Activated naive CD8-positive, alpha-beta T cell treated with anti-CD3 and anti-CD28 coated beads, Interleukin-2, amount 10 ng/mL, durations not matched to agents 7 days and 5 days (primary cell): ENCODE results near the gene VDAC1. TPM values are rescaled to one million over a fixed set of nuclear protein-coding genes. Genes with fewer than 3 reads are reported as not detected.
"Not testable (repeated sequence)": the region's sequence is repeated elsewhere in the genome, so short reads cannot be mapped to it uniquely, and the experiment has no call there.

Experiments
- ATAC-seq: fragments of 150-1000 bp; cut with Tn5 transposase; one replicate; pipeline ENCODE4 v1.10.0; 2021; ENCODE audit warnings: low read depth, moderate library complexity
- POLR2A ChIA-PET: fragments of 350-600 bp; sonication (Branson Sonifier 250); formaldehyde crosslinking; loops from one replicate; lab custom pipeline; 2021; ENCODE audit warnings: antibody characterized with exemption; lab: Charles Lee
- DNase-seq: peaks from one replicate; pipeline ENCODE4 v3.0.0; 2021
- H3K27ac Mint-ChIP-seq: one replicate; pipeline ENCODE4 v1.8.0; 2022; ENCODE audit warnings: mild to moderate bottlenecking, mixed read lengths
- H3K27me3 Mint-ChIP-seq: one replicate; pipeline ENCODE4 v1.8.0; 2022; ENCODE audit warnings: mild to moderate bottlenecking, moderate library complexity, mixed read lengths
- H3K36me3 Mint-ChIP-seq: one replicate; pipeline ENCODE4 v1.8.0; 2021; ENCODE audit warnings: mild to moderate bottlenecking, mixed read lengths
- H3K4me1 Mint-ChIP-seq: one replicate; pipeline ENCODE4 v1.8.0; 2021; ENCODE audit warnings: mixed read lengths
- H3K4me3 Mint-ChIP-seq: one replicate; pipeline ENCODE4 v1.8.0; 2022; ENCODE audit warnings: mild to moderate bottlenecking, moderate library complexity, mixed read lengths
- H3K9me3 Mint-ChIP-seq: one replicate; pipeline ENCODE4 v1.8.0; 2021; ENCODE audit warnings: mixed read lengths
- total RNA-seq, 2 experiments: library from RNA; stranded (reverse); gene quantifications; one replicate each; pipeline ENCODE4 v1.2.3, GENCODE V29; 2021

VDAC1 gene
- total RNA-seq, 2 experiments from 2014 or later = 194 to 199 TPM

- H3K9me3 Mint-ChIP-seq = no peaks in the 10 kb centered on the region
- H3K4me1 Mint-ChIP-seq = peaks cover 1% of the 10 kb centered on the region
- DNase-seq (no peak), ATAC-seq (no peak)
- POLR2A ChIA-PET = no interaction called here
- no peak overlapping the region for H3K4me3 Mint-ChIP-seq
- no peaks in the 10 kb centered on the region for H3K27me3 Mint-ChIP-seq
- no peak overlapping the region for H3K27ac Mint-ChIP-seq
- H3K36me3 Mint-ChIP-seq = peaks cover 8% of the 10 kb centered on the region
These were observed 53.8 kb downstream of the VDAC1 start for GRCh38 chr5:133950821-133951612.

DNA sequence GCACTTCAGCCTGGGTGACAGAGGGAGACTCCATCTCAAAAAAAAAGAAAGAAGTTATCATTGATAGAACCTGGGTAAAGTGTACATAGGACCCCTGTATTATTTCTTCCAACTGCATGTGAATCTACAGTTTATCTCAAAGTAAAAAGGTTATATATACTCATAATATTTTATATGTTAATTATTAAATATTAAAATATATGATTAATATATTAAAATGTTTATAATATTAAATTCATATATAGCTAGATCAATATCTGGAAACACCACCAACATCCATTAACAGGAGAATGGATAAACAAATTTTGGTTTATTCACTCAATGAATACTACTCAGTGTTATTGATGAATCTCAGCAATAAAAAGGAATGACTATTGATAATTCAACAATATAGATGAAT lies 56.1 kb downstream of the VDAC1 start:
- Mint-ChIP-seq H3K4me3 (no peak overlapping the region), H3K9me3 (no peaks in the 10 kb centered on the region), H3K36me3 (peaks cover 2% of the 10 kb centered on the region), H3K27me3 (no peaks in the 10 kb centered on the region), H3K27ac (no peak overlapping the region), H3K4me1 (no peaks in the 10 kb centered on the region)
- POLR2A ChIA-PET = no interaction called here
- ATAC-seq (no peak), DNase-seq (no peak)

GRCh38 chr5:133947431-133947841 lies 57.3 kb downstream of the VDAC1 start:
- ATAC-seq (no peak), DNase-seq (no peak)
- no peaks in the 10 kb centered on the region for H3K4me1 Mint-ChIP-seq
- H3K9me3 Mint-ChIP-seq = no peaks in the 10 kb centered on the region
- POLR2A ChIA-PET = interaction anchor here (1.9 kb wide), 1 partner anchor 17 kb away, joined by 6 read pairs; no protein-coding TSS in a partner anchor
- H3K27me3 Mint-ChIP-seq = no peaks in the 10 kb centered on the region
- no peaks in the 10 kb centered on the region for H3K36me3 Mint-ChIP-seq
- H3K4me3 Mint-ChIP-seq = no peak overlapping the region
- H3K27ac Mint-ChIP-seq = no peak overlapping the region

- Mint-ChIP-seq H3K4me3 (no peak overlapping the region), H3K36me3 (no peaks in the 10 kb centered on the region), H3K27me3 (no peaks in the 10 kb centered on the region), H3K9me3 (no peaks in the 10 kb centered on the region), H3K27ac (no peak overlapping the region), H3K4me1 (no peaks in the 10 kb centered on the region)
- DNase-seq (no peak), ATAC-seq (no peak)
- POLR2A ChIA-PET = no interaction called here
These were observed 59.2 kb downstream of the VDAC1 start for GRCh38 chr5:133945568-133945967.

- H3K27me3 Mint-ChIP-seq = no peaks in the 10 kb centered on the region
- DNase-seq (no peak), ATAC-seq (no peak)
- no peaks in the 10 kb centered on the region for H3K9me3 Mint-ChIP-seq
- POLR2A ChIA-PET = no interaction called here
- H3K27ac Mint-ChIP-seq = no peak overlapping the region
- no peak overlapping the region for H3K4me3 Mint-ChIP-seq
- H3K36me3 Mint-ChIP-seq = no peaks in the 10 kb centered on the region
- peaks cover 3% of the 10 kb centered on the region for H3K4me1 Mint-ChIP-seq
These were observed 60.3 kb downstream of the VDAC1 start for GRCh38 chr5:133944263-133945185.

GRCh38 chr5:133943475-133943817 lies 61.3 kb downstream of the VDAC1 start:
- Mint-ChIP-seq H3K27me3 (no peaks in the 10 kb centered on the region), H3K9me3 (no peaks in the 10 kb centered on the region), H3K36me3 (no peaks in the 10 kb centered on the region), H3K27ac (no peak overlapping the region), H3K4me1 (peaks cover 4% of the 10 kb centered on the region), H3K4me3 (no peak overlapping the region)
- no peak for ATAC-seq
- POLR2A ChIA-PET = no interaction called here
- no peak for DNase-seq

DNA sequence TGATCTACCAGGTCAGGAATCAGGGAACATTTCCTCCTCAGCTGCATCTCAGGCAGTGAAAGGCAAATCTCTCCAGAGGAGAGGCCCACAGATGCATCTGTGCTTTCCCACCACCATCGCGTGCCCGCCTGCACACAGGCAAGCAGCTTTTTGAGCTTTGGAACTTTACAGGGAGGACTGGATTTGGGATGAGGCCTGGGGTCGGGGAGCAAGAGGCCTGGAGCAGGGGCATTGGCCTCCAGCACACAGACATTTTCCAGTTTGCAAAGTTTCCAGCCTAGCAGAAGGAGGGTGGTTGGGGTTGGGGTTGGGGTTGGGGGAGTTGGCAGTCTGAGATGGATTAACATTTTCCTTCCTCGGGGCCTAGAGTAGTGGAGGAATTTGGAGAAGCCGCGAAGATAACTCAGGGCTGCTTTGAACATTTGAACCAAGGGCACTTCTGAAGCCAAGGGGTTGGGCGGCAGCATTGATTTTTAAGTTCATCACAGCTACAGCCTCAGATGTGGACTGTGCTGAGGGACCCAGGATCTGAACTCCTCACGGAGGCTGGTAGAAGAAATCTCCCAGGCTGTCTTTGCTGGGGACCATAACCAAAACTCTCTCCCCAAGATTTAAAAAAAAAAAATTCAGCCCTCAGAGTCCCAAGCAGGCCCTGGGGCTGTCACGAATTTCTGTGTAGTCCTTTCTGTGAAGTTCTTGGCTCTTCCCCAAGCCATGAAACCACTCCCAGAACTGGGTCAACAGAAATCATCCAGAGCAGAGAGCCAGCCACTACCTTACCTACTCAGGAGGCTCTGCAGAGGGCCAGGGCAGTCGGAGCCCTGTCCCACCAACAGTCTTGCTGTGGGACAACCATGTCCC lies 61.9 kb downstream of the VDAC1 start:
- peaks cover 4% of the 10 kb centered on the region for H3K4me1 Mint-ChIP-seq
- H3K36me3 Mint-ChIP-seq = no peaks in the 10 kb centered on the region
- no peak overlapping the region for H3K4me3 Mint-ChIP-seq
- POLR2A ChIA-PET = no interaction called here
- no peak for ATAC-seq
- no peak overlapping the region for H3K27ac Mint-ChIP-seq
- DNase-seq = no peak
- no peaks in the 10 kb centered on the region for H3K27me3 Mint-ChIP-seq
- no peaks in the 10 kb centered on the region for H3K9me3 Mint-ChIP-seq

- Mint-ChIP-seq H3K4me1 (peaks cover 4% of the 10 kb centered on the region), H3K9me3 (no peaks in the 10 kb centered on the region), H3K27ac (no peak overlapping the region), H3K27me3 (no peaks in the 10 kb centered on the region), H3K36me3 (no peaks in the 10 kb centered on the region), H3K4me3 (no peak overlapping the region)
- no peak for ATAC-seq
- no peak for DNase-seq
- POLR2A ChIA-PET = no interaction called here
These were observed 63.1 kb downstream of the VDAC1 start for GRCh38 chr5:133941456-133942196.

DNA sequence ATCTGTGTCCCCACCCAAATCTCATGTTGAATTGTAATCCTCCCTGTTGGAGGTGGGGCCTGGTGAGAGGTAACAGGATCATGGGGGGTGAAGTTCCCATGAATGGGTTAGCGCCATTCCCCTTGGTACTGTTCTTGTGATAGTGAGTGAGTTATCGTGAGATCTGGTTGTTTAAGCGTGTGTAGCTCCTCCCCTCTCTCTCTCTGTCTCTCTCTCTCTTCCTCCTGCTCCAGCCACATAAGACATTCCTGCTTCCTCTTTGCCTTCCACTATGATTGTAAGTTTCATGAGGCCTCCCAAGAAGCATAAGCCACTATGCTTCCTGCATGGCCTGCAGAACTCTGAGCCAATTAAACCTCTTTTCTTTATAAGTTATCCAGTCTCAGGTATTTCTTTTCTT lies 65.1 kb downstream of the VDAC1 start:
- Mint-ChIP-seq H3K4me1 (peaks cover 4% of the 10 kb centered on the region), H3K36me3 (no peaks in the 10 kb centered on the region), H3K4me3 (no peak overlapping the region)

GRCh38 chr5:133938929-133939328 lies 65.8 kb downstream of the VDAC1 start:
- Mint-ChIP-seq H3K9me3 (no peaks in the 10 kb centered on the region), H3K36me3 (no peaks in the 10 kb centered on the region), H3K27ac (no peak overlapping the region), H3K27me3 (no peaks in the 10 kb centered on the region), H3K4me3 (no peak overlapping the region), H3K4me1 (peaks cover 5% of the 10 kb centered on the region)
- no peak for DNase-seq
- ATAC-seq = no peak
- POLR2A ChIA-PET = no interaction called here

More for the DNA sequence above, 65.1 kb downstream of the VDAC1 start:
- Mint-ChIP-seq H3K27ac (no peak overlapping the region), H3K27me3 (no peaks in the 10 kb centered on the region), H3K9me3 (no peaks in the 10 kb centered on the region)
- POLR2A ChIA-PET = no interaction called here
- DNase-seq (no peak), ATAC-seq (no peak)

GRCh38 chr5:133938039-133938821 lies 66.5 kb downstream of the VDAC1 start:
- Mint-ChIP-seq H3K36me3 (no peaks in the 10 kb centered on the region), H3K9me3 (no peaks in the 10 kb centered on the region), H3K27me3 (no peaks in the 10 kb centered on the region), H3K4me3 (no peak overlapping the region), H3K4me1 (peaks cover 5% of the 10 kb centered on the region), H3K27ac (no peak overlapping the region)
- ATAC-seq = no peak
- no peak for DNase-seq
- POLR2A ChIA-PET = no interaction called here

- H3K36me3 Mint-ChIP-seq, H3K27me3 Mint-ChIP-seq, H3K27ac Mint-ChIP-seq, H3K4me1 Mint-ChIP-seq, H3K4me3 Mint-ChIP-seq, POLR2A ChIA-PET, DNase-seq, ATAC-seq, H3K9me3 Mint-ChIP-seq: not testable (repeated sequence)
These were observed 67.1 kb downstream of the VDAC1 start for GRCh38 chr5:133937628-133938027.
